ENCODE measurements around the gene FCHO1.

The FCHO1 gene

DNA sequence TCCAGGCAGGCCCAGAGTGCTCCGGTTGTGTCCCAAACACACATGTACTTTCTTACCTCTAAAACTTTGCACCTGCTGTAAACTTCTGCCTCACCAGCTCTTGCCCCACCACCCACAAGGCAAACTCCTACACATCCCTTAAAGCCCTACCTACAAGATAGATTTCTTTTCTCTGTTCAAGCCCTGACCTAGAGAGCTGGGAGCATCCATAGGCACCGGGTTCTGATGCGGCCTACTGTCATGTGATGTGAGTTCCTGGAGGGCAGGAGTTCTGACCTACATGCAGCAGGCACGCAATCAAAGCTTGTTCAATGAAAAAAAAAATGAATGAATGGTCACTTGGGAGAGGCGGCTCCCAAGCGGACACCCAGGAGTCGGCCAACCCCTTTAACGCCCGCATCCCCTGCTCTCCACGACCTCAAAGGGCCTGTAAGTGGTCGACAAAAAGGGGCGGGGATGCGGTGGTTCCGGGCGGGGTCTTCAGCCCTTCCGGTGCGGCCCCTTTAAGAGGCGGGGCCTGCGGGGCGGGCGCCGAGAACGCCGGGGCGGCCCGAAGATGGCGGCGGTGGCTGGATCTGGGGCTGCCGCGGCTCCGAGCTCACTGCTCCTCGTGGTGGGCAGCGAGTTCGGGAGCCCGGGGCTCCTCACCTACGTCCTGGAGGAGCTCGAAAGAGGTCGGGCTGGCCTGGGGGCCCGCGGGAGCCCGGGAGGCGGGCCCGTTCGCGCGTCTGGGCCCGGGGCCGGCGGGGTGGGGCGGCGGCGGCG is 32.1 kb upstream of the FCHO1 start, which contains the start of gene MAP1S:
MAP1S (plus strand) TSS at position 534 of the 765 bp plus-strand sequence; CDS start at position 557, 23 bp downstream.
- peak; percentile 94 for DNase-seq (ENCODE audit: low spot score)
- in situ Hi-C loops (cut with MboI; ENCODE audit: low sequenced_read_pairs, unreplicated experiment), result no loop called here
- no peak for TF ChIP-seq CTCF (IDR thresholded peaks at IDR 0.05; ENCODE audit: borderline replicate concordance, control extremely low read depth, extremely low read depth, insufficient read depth, missing control alignments)

DNA sequence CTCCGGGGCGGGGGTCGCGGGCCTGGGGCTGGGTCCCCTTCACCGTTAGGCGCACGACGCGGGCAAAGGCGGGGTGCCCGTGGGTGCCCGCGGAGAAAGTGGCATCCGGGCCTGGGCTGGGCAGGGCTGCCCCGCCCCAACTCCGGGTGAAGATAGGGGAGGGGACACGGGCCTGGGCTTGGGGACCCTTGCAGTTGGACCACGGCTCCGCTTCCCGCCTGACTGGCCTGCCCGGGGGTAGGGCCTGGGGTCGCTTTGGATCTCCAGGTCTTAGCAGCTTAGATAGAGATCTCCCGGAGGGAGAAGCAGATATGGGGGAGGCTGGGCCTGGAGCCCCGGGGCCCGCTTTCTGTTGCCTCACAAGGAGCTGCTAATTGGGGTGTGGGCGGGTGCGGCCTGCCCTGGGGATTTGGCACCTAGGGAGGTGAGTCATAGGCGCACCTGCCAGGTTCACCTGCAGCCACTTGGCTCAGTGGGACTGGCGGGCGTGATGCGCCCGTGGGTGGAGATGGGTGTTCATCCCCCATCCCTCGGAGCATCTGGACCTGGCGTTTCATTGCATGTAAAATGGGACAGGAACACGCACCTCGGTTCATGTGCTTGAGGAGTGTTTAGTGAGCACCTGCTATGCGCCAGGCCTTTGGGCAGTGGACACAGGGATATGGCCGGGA is 31.4 kb upstream of the FCHO1 start:
- peak; percentile 60 for DNase-seq (ENCODE audit: low spot score)
- in situ Hi-C loops (cut with MboI; ENCODE audit: low sequenced_read_pairs, unreplicated experiment), result no loop called here
- no peak for TF ChIP-seq CTCF (IDR thresholded peaks at IDR 0.05; ENCODE audit: borderline replicate concordance, control extremely low read depth, extremely low read depth, insufficient read depth, missing control alignments)

- TF ChIP-seq CTCF (IDR thresholded peaks at IDR 0.05; ENCODE audit: borderline replicate concordance, control extremely low read depth, extremely low read depth, insufficient read depth, missing control alignments), result no peak
- in situ Hi-C loops (cut with MboI; ENCODE audit: low sequenced_read_pairs, unreplicated experiment), result no loop called here
- DNase-seq (ENCODE audit: low spot score), result no peak
These were observed 30.8 kb upstream of the FCHO1 start for GRCh38 chr19:17720440-17720839.

- DNase-seq (ENCODE audit: low spot score), result peak; percentile 18
- in situ Hi-C loops (cut with MboI; ENCODE audit: low sequenced_read_pairs, unreplicated experiment), result no loop called here
- no peak for TF ChIP-seq CTCF (IDR thresholded peaks at IDR 0.05; ENCODE audit: borderline replicate concordance, control extremely low read depth, extremely low read depth, insufficient read depth, missing control alignments)
These were observed 30.1 kb upstream of the FCHO1 start for GRCh38 chr19:17721111-17721628.

DNA sequence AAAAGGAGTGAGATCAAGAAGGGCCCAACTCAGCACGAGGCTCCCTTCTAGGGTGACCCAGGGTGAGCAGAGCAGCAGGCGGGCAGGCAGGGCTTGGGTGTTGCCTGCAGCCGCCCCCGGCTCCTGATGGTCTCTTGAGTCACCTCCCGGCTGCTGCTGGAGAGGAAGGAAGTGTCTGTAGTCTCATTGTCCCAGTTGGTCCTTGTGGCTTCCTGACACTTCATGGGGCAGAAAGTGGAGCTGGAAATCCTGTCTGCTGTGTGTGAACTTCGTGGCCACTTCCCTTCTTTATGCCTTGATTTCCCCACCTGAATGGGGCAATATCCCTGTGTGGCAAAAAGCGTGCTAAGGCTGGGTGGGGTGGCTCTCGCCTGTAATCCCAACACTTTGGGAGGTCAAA is 29.5 kb upstream of the FCHO1 start:
- in situ Hi-C loops (cut with MboI; ENCODE audit: low sequenced_read_pairs, unreplicated experiment), result no loop called here
- DNase-seq (ENCODE audit: low spot score), result peak; percentile 43
- TF ChIP-seq CTCF (IDR thresholded peaks at IDR 0.05; ENCODE audit: borderline replicate concordance, control extremely low read depth, extremely low read depth, insufficient read depth, missing control alignments), result no peak

GRCh38 chr19:17722655-17723240 is 28.5 kb upstream of the FCHO1 start:
- in situ Hi-C loops (cut with MboI; ENCODE audit: low sequenced_read_pairs, unreplicated experiment), result no loop called here
- no peak for TF ChIP-seq CTCF (IDR thresholded peaks at IDR 0.05; ENCODE audit: borderline replicate concordance, control extremely low read depth, extremely low read depth, insufficient read depth, missing control alignments)
- DNase-seq (ENCODE audit: low spot score), result no peak

All from GM13976 (cell line).